Measurements from ENCODE around the gene CNTN4.
"Not testable (repeated sequence)": the region's sequence is repeated elsewhere in the genome, so short reads cannot be mapped to it uniquely, and the experiment has no call there.

The CNTN4 gene

GRCh38 chr3:2510591-2511145 lies 412.0 kb downstream of the CNTN4 start:
- in situ Hi-C loops (cut with HindIII; ENCODE audit: low sequenced_read_pairs), result no loop called here

GRCh38 chr3:2511356-2511755 lies 412.7 kb downstream of the CNTN4 start:
- in situ Hi-C loops (cut with HindIII; ENCODE audit: low sequenced_read_pairs), result no loop called here

DNA sequence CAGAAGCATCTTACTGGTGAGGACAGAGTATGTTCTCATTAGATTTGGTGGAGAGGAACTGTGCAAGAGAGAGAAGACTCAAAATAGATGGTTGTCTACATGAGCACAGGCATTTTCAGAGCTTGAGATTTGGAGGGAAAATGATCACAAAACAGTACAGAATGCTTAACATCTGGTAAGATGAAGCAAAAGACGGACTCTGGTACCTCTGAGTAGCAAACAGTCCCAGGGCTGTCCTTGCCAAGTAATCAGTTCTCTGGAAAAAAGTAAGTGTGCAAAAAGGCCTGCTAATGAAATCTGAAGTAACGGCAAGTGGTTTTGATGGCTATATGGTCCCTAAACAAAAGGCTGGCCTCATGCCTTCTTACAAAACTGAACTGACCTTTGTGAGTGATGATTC lies 414.2 kb downstream of the CNTN4 start:
- in situ Hi-C loops (cut with HindIII; ENCODE audit: low sequenced_read_pairs), result no loop called here

DNA sequence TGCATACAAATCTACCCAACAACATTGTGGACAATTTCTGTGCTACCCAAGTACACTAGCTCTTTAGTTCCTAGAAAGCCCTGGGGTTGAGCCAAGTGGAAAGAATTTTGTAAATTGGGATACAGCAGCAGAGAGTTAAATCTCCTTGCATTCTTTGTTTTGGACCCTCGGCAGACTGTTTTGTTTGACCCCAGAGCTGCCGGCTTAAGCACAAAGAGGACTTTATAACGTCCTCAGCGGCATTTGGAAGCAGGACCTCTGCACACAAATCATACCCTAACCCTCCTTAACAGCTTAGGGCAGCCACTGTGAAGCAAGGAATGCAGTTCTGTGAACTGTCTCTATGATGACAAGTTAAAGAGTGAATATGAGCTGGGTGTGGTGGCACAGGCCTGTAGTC lies 415.3 kb downstream of the CNTN4 start:
- in situ Hi-C loops (cut with HindIII; ENCODE audit: low sequenced_read_pairs), result no loop called here

DNA sequence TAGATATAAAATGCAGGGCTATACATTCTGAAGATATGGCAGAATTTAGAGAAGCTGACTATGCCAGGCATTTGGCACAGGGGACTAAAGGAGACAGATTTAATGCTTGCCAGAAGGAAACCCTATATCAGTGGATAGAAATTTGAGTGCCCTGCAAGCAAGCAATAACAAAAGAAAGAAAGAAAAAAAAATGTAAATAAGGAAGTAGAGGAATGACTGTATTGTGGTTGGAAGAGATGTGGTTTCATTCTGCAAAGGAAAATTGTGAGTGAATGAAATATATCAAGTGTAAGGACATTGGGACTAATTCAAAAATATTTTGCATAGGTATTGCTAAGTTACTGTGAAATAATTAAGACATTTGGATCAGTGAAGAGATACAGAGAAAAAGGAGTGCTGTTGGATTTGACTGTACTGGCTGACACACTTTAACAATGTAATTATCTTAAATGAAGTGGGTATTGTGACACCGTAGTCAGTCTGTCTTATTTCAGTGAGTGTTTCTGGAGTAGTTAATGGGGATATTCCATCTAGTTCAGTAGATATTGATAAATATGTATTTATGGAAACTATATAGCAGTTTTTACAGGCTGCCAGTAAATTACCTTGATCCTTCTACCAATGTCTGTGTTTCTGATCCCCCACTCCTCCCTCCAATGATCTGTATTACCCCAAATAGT lies 418.2 kb downstream of the CNTN4 start:
- in situ Hi-C loops (cut with HindIII; ENCODE audit: low sequenced_read_pairs), result no loop called here

DNA sequence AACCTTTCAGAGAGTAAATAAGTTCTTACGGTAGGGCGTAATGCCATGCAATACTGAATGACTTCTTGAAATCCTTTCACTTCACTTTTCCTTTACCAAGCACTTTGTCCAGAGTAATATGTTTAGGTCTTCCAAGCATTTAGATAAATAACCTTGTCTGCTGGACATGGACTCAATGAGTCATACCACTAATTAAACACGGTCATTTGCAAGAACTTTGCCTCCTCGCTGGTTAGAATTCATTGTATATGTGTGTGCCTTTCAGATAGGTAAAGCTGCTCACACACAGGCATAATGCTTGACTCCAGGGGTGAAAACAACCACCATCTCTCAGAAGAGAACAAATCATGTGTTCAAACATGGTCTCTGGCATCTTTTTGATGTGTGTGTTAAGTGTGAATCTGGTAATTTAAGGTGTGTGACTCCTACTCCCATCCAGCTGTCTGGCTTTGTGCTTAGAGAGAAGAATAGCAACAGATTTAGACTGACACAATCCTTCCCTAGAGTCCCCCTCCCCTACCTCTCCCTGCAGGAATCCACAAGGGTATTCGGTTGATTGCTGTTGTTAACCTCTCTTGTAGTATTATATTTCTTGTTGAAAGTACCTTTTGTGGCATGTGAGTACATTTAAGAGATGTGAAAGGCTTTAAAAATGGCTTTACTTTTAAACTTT lies 419.0 kb downstream of the CNTN4 start:
- in situ Hi-C loops (cut with HindIII; ENCODE audit: low sequenced_read_pairs), result no loop called here

- in situ Hi-C loops (cut with HindIII; ENCODE audit: low sequenced_read_pairs), result no loop called here
These were observed 424.7 kb downstream of the CNTN4 start for GRCh38 chr3:2523281-2523836.

- in situ Hi-C loops (cut with HindIII; ENCODE audit: low sequenced_read_pairs), result no loop called here
These were observed 427.3 kb downstream of the CNTN4 start for GRCh38 chr3:2525968-2526367.

DNA sequence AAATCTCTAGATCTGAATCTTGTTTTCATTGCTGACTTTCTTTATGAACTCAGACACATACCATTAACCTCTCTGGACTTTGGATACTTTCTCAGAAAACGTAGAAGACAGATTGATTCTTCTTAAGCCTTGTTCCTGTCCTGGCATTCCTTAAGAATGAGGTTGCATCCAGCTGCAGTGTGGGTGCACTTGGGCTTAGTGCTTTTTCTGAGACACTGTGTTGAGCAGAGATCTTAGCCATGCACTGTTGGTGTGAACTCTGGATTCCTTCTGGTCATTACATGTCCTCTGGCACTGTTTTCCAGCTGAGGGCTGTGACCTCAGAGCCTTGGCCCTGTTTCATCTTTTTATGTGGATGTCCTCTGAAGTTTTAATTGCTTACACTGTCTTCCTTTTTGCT lies 428.3 kb downstream of the CNTN4 start:
- in situ Hi-C loops (cut with HindIII; ENCODE audit: low sequenced_read_pairs), result no loop called here

DNA sequence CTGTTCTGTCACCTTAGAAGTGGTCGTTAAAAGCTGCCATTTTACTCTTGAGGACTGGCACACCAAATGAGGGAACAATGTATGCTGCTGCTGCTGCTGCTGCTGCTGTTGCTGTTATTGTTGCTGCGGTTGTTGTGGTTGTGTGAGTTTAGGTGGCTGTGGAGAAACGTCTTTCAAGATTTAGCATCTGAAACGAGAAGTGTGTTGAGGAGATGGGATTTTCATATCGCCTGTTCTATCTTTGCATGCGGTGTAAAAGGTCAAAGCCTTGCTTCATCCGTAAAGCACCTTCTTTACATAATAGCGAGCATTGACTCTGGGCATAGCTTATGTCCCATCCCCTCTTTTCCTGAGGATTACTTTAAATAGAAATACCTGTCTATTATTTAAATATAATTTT lies 428.7 kb downstream of the CNTN4 start:
- in situ Hi-C loops (cut with HindIII; ENCODE audit: low sequenced_read_pairs), result not testable (repeated sequence)

DNA sequence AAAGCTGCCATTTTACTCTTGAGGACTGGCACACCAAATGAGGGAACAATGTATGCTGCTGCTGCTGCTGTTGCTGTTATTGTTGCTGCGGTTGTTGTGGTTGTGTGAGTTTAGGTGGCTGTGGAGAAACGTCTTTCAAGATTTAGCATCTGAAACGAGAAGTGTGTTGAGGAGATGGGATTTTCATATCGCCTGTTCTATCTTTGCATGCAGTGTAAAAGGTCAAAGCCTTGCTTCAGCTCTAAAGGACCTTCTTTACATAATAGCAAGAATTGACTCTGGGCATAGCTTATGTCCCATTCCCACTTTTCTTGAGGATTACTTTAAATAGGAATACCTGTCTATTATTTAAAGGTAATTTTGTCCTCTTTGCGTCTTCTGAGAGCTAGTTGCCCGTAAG lies 436.1 kb downstream of the CNTN4 start:
- in situ Hi-C loops (cut with HindIII; ENCODE audit: low sequenced_read_pairs), result not testable (repeated sequence)

GRCh38 chr3:2535206-2535605 lies 436.5 kb downstream of the CNTN4 start:
- in situ Hi-C loops (cut with HindIII; ENCODE audit: low sequenced_read_pairs), result no loop called here

DNA sequence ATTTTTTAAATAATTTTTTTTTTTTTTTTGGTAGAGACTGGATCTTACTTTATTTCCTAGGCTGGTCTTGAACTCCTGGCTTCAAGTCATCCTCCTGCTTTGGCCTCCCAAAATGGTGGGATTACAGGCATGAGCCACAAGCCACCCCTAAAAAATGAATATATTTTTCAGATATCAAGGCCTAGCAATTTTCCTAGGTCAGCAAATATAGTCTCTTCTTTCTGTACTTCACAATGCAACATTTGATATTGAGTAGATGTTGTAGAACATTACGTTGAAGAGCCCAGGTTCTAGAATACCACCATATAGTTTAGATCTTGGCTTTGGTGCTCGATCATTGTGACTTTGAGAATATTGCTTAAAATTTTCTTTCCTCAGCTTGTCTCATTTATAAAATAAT lies 437.9 kb downstream of the CNTN4 start:
- in situ Hi-C loops (cut with HindIII; ENCODE audit: low sequenced_read_pairs), result no loop called here

DNA sequence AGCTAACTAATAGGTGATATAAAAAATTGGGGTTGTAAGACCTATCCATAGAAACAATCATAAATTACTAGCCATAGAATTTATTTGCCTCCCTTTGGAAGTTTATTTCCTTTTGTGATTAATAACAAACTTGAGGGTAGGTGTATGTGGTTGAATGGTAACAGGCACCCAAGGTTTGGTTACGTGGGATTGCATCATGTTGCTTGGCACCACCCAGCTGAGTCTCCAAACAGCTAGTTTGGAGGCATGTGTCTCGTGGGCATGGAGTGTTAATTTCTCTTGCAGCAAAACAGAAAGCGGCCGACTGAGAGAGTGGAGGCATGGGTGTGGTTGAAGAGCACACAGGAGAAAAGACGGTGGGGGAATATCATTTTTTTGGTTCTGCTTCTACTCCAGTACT lies 441.4 kb downstream of the CNTN4 start:
- in situ Hi-C loops (cut with HindIII; ENCODE audit: low sequenced_read_pairs), result loop anchor here (5.0 kb wide), 1 partner anchor 97 kb away; no protein-coding TSS in a partner anchor

DNA sequence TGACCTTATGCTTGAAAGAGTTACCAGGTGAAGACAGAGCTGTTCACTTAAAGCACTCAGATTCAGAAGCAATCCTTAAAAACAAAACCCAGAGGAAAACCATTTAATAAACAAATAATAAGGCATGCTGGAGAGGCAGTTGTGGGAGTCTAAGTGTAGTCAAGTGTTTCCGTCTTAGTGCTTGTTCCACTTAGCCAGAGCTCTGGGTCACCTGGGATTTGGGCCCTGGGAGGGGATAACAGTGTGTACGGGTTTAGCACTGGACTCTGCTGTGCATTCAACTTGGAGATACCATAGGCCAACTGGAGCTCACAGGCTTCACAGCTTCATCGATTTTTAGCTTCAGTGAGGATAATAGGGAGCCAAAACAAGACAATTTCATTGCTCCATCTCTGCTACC lies 444.6 kb downstream of the CNTN4 start:
- in situ Hi-C loops (cut with HindIII; ENCODE audit: low sequenced_read_pairs), result loop anchor here (5.0 kb wide), 1 partner anchor 94 kb away; no protein-coding TSS in a partner anchor

DNA sequence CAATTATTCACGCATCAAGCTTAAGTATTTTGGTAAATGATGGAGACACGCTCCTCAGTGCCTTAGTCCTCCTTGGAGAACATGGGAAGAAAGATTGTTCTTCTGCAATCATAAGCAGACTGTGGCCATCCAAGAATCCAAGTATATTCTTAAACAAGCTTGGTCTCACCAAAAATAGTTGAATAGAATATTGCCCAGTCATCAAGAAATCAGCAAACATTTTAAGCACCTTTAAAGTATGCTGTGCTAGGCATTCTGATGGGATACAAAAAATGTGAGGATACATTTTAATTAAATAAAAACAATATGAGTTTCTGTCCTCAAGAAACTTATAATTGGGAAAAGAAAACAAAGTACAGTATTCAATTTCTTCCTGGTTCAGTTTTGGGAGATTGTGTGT lies 445.5 kb downstream of the CNTN4 start:
- in situ Hi-C loops (cut with HindIII; ENCODE audit: low sequenced_read_pairs), result loop anchor here (5.0 kb wide), 1 partner anchor 93 kb away; no protein-coding TSS in a partner anchor

- in situ Hi-C loops (cut with HindIII; ENCODE audit: low sequenced_read_pairs), result loop anchor here (5.0 kb wide), 1 partner anchor 93 kb away; no protein-coding TSS in a partner anchor
These were observed 446.1 kb downstream of the CNTN4 start for GRCh38 chr3:2544718-2545117.

- in situ Hi-C loops (cut with HindIII; ENCODE audit: low sequenced_read_pairs), result no loop called here
These were observed 448.4 kb downstream of the CNTN4 start for GRCh38 chr3:2547049-2547448.

- in situ Hi-C loops (cut with HindIII; ENCODE audit: low sequenced_read_pairs), result no loop called here
These were observed 456.0 kb downstream of the CNTN4 start for GRCh38 chr3:2554656-2555055.

DNA sequence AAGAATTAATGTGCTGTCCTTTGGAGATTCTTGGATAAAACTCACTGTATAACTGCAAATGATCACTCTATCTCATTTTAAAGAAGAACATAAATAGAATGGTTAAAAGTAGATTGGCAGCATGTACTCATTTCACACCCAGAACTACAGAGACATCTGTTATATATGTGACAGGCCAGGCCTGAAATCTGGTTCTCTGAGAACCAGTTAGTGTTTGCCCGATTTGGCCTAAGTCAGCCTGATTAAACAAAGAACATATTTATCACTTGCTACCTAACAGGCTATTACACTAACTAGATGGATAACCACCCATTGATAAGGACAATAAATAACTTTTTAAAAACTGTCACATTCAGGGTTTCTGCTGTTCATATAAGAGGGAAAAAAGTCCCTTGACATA lies 460.1 kb downstream of the CNTN4 start:
- in situ Hi-C loops (cut with HindIII; ENCODE audit: low sequenced_read_pairs), result no loop called here

DNA sequence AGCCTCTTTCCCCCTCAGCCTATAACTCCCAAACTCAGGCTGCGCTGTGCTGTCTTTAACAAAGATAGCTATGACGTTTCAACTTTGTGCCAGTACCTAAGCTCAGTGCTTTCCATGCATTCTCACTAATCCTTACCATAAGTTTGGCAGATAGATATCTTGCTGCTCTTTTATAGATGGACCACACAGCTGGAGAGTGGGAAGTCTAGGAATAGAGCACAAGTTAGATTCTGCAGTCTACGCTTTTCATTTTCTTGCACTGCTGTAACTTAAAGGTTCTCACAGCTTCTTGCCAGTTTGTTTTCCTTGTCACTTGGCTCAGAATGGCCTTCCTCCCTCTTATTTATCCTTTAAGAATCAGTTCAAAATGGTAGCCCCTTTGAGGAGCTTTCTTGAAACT lies 468.8 kb downstream of the CNTN4 start:
- in situ Hi-C loops (cut with HindIII; ENCODE audit: low sequenced_read_pairs), result no loop called here

- in situ Hi-C loops (cut with HindIII; ENCODE audit: low sequenced_read_pairs), result no loop called here
These were observed 469.5 kb downstream of the CNTN4 start for GRCh38 chr3:2568156-2568555.
